CD4-positive, alpha-beta T cell treated with Interleukin-4 for 1 hour (primary cell): ENCODE data around the gene C5orf58.
"Not testable (repeated sequence)": the region's sequence is repeated elsewhere in the genome, so short reads cannot be mapped to it uniquely, and the experiment has no call there.

ENCODE experiments used
- DNase-seq, 2 donors: peaks; one replicate each; pipeline ENCODE4 v3.0.0-alpha.2; 2020 to 2022

Gene C5orf58

DNA sequence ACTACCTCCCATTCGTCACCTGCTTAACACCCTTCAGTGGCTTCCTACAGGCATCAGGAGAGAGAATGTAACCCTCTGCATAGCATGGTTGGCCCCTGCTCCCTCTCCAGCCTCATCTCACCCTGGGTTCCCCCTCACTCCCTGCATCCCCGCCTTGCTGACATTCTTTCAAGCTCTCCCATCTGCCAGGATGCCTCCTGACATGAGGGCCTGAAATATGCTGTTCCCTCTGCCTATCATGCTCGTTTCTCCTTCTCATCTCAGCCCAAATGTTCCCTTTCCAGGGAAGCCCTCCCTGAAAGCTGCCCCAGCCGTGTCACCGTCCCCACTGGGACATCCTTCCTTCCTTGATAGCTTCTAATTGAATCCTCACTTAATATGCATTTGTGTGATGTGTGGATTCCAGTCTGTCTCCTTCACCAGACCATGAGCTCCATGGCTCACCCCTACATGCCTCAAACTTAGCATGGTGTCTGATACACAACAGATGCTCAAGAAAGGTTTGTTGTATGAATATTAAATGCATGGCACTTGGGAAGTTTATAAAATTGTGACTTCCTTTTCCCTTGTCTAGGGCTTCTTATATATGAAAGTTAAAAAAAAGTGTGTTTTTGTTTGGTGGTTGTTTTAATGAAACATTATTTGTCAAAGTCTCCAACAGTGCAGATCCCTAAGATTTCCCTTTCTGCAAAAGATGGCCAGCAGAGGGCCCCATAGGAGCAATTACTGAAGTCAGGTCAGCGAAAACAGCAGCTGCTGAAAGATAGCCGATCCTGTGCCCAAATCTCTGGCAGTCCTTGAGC lies 7.3 kb upstream of the C5orf58 start:
- peak; percentile 75 to 78 for DNase-seq

DNA sequence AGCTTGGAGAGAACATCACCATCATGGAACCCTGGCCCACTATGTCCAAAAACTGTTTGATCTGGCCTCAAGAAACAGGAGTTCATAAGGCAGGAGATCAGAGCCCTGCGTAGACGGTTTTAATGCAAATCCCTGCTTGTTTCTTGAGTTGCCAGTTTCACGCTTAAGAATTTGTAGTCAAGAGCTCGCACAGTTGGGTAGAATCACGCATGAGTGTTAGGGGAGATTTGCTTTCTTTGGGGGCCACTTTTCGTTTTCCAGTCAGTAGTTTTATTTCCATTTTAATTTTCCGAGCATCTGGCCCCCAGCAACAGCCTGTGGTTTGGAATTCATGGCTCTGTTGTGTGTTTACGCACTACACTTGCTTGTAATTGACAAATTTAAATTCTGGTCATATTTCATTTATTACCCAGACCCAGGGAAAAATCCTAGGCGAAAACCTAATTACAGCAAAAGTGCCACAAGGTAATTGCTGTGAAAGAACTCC lies 6.6 kb upstream of the C5orf58 start:
- DNase-seq, result no peak

GRCh38 chr5:170226661-170227060 lies 6.1 kb upstream of the C5orf58 start:
- DNase-seq, result no peak

DNA sequence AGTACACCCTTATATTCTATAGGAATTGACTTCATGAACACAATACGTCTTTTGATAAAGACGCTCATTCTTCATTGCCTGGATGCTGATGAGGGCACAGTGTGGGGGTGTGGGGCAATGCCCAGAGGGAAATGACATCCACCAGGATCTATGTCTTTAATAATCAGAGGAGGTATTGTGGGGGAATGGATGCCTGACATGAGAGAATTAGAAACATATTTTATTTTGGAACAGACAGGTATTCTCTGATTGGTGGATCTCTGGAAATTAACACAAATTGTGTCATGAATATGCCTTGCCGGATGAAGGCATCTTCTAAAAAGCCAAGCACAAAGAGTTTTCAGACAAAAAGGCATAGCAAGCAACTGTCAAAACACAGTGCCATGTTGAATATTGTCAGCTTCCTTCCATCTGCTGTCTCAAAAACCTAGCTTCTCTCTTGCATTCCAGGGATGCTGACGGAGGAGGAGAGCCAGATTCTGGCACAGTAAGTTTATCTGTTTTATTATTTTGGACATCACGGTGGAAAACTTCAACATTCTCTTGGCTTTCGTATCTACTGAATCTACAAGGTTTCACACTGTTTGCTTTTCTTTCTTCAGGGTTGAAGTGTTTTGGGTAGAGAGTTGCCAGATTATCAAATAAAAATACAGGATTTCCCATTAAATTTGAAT lies 3.9 kb upstream of the C5orf58 start:
- no peak for DNase-seq

DNA sequence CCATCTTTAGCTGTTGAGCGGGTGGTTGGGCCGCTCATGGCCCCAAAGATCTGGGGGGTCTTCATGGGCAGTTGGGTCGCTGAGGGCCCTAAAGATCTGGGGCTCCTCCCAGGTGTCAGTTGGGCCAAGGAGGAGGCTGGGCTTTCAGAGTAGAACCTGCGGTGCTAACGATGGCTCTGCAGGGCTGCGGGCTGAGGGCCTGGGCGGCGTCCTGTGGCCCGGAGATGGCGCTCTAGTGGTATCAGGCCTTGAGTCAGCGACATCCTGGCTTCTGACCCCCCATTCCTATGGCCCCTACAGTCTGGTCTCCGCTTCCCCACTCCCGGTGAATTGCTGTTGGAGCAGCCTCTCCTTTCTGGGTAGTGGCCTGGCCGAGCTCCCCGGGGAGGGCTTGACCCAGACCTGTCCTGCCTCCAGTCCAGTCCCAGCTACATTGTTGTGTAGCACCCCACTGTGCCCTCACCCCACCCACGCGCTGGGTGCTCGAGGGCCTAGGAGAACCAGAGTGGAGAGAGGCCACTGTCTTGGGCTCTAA lies 640 bp downstream of the C5orf58 start:
- DNase-seq, result no peak

DNA sequence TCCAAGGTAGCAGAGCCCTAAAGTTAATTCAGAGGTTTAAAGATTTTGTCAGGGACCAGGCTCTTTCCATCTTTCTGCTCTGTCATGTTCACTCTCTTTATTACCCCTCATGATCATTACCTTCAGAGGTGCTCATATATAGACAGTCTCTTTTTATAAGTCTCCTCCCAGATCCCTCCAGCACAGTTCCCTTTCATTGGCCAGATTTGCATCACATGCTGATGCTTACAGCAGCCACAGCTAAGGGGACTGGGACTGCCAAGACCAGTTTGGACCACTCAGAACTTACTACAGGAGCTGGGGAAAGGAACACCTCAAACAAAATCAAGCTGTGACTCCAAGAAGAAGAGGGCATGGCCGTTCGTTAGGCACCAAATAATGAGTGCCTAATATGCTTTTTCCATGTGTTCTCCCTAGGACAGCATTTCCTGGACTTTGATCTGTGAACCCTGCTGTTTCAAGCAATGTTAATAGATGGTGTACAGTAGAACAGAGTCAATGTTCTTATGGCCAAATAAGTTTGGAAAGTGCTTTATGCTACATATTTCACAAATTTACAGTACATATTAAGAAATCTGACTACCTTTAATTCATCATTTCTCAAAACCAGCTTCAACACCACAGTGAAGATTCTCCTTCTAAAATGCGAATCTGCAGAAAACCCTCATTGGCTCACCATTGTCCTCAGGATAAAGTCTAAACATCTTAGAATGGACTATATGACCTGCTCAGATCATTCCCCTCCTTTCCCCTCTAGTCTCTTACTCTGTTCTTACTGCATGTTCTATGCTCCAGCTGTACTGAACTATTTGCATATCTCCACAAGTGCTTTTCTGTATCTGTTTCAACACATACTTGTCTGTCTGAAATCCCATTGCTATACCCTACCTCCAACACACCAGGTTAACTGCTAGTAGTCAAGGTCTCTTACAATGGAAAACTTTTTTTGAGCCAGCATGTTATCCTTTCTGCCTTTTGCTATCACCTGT lies 3.4 kb downstream of the C5orf58 start:
- DNase-seq, result no peak

GRCh38 chr5:170238456-170239196 lies 5.8 kb downstream of the C5orf58 start:
- no peak for DNase-seq

- DNase-seq, result not testable (repeated sequence)
Measured at GRCh38 chr5:170245436-170245835, 12.7 kb downstream of the C5orf58 start.

GRCh38 chr5:170246126-170246870 lies 13.5 kb downstream of the C5orf58 start:
- no peak for DNase-seq

GRCh38 chr5:170247363-170247762 lies 14.6 kb downstream of the C5orf58 start:
- no peak for DNase-seq

DNA sequence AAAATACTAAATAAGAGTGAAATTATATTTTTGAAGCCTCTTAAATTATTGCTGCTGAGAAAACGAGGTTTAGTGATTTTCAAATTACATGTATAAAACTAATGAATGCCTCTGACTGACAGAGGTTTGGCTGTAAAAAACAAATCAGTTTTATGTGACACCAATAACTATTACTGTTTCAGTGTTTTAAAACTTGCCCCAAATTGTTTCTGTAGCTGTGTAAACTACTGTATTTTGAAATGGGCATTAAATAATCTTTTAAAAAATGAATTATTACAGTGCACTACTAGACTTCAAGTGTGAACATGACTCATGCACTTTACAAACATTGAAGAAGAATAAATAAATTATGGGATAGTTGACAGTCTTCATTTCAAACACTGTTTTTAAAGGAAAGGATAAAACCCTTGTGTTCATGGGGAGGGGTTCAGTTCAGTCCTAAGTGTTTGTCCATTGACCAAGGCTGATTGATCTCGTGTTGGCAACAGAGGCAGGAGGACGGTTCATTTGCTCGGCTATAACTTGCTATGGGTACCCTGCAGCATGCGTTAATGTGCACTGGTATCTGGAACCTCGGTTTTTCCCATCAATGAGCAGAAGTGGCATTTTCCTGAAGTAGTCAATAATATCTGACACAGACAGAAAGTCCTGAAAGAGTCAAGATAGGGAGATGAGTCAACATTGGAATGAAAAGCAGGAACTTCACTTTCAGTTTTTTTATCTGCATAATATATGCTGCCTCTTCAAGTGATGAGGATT lies 15.6 kb downstream of the C5orf58 start:
- no peak for DNase-seq

- DNase-seq, result not testable (repeated sequence)
Measured at GRCh38 chr5:170248931-170249227, 16.1 kb downstream of the C5orf58 start.

DNA sequence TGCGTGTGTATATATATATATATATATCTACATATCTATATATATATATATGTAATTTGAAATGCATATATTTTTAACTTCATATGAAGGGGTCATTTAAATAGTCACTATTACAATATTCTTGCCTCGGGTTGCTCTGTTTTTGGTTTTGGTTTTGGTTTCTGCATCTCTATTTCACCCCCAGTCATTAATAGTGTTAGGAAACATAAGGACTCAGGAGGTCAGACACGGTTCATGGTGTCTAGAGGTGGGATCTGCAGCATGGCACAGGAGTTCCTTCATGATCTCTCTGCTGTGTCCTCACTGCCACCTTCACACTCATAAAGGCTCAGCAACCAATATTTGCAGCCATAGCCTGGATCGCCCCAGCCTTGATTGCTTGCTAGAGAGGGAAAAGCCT lies 16.6 kb downstream of the C5orf58 start:
- DNase-seq, result no peak

- DNase-seq, result no peak
Measured at GRCh38 chr5:170250810-170251317, 18.1 kb downstream of the C5orf58 start.

DNA sequence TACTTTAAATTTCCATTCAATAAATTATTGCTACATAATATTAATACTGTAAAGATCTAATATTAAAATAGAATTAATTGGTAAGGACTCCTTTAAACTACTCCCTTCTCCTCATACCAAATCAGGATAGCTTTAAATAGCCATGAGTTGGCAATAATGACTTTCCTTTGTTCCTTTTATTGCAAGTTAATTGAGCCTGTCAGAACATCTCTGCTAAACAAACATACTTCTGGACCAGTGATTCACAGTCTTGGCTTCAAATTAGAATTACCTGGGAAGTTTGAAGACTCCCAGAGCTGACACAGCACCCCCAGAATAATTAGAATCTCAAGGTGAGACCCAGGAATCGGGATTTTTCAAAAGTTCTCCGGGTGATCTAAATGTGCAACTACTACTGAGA lies 18.7 kb downstream of the C5orf58 start:
- DNase-seq, result no peak

DNA sequence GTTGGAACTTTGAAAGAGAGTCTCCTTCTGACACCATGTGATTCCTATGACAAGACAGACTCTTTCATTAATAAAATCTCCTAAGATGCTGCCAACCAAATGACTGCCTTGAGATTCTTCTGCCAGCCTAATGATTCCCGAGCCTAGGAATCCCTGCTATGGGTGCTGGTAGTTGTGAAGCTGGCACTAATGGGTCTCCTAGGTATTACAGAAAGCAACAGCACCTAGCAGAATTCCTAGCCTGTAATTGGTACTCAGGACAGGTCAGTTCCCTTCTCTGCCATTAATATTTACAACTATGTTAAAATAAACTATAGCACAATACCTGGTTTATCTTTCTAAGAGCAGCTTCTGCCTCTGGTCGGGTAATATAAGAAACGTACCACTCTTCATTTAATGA lies 19.3 kb downstream of the C5orf58 start:
- DNase-seq, result no peak

DNA sequence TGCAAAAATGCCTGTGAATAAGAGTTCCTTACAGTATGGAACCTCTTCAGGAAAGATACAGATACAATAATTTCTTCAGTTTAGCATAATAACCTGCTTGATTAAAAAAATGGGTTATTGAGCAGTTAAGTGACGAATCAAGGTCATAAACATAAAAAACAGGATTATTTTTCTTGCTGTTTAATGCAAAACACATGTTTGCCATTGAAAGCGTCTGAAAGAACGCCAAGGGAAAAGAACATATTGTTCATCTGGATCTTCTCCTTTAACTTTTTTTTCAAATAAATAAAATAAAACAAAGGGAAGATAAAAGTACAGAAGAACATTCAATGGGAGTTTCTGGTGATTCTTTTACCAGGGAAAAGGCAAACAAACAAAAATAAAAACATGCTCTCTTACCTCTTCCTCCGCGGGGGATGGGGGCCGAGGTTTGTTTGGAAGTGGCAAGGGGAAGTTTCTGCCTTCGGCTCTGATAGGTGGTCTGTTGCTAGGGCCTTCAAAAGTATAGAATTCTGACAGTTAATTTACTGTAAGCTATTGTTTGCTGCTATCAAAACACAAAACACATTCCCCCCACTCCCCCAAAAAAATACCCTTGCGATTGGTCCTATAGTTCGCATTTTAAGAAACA lies 20.1 kb downstream of the C5orf58 start:
- no peak for DNase-seq

GRCh38 chr5:170254056-170254455 lies 21.3 kb downstream of the C5orf58 start:
- DNase-seq, result peak; percentile 73 to 82

GRCh38 chr5:170256571-170256970 lies 23.8 kb downstream of the C5orf58 start:
- DNase-seq, result no peak

DNA sequence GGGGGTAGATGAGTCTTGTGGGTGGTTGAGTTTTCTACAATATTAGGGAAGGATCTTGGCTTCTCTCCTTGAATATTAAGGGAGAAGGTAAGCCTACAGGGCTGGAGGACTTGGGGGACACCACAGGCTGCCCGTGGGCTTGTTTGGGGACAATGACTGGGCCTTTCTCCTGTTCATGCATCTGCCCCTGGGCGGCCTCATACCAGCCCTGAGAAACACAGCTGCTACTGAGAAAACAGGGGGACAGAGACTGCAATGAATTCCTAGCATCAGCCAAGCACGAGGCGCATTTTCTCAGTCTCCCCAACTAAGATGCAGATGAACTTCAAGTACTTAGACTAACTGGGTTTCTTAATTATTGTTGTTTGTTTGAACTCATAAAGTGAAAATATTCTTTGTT lies 24.6 kb downstream of the C5orf58 start:
- no peak for DNase-seq
